Thoracic aorta (tissue), 2 donors: ENCODE results near the gene LPIN1. TPM values are rescaled to one million over a fixed set of nuclear protein-coding genes. Genes with fewer than 3 reads are reported as not detected.
"Not testable (repeated sequence)": the region's sequence is repeated elsewhere in the genome, so short reads cannot be mapped to it uniquely, and the experiment has no call there.

Experiments
- ATAC-seq: fragments of 150-250 bp; one replicate; pipeline ENCODE4 v1.8.0; 2017; ENCODE audit warnings: low read depth; ENCODE audit not compliant: insufficient number of reproducible peaks, low FRiP score
- DNase-seq: peaks from one replicate; pipeline ENCODE4 v3.0.0-alpha.2; 2020; ENCODE audit warnings: low spot score
- H3K27ac ChIP-seq, 2 donors: fragments of 200-600 bp; sonication (generic); 1 replicate in 1 of 2; 2 replicates in 1 of 2; pipeline ENCODE4 v1.5.1; 2016; ENCODE audit warnings: mild to moderate bottlenecking in 2 of 2, moderate library complexity in 2 of 2
- H3K27me3 ChIP-seq: fragments of 200-600 bp; sonication (generic); replicated peaks from 2 replicates; pipeline ENCODE4 v1.6.0; 2016; ENCODE audit warnings: mild to moderate bottlenecking; ENCODE audit not compliant: insufficient read depth
- H3K36me3 ChIP-seq: fragments of 200-600 bp; sonication (generic); one replicate; pipeline ENCODE4 v1.5.1; 2016
- H3K4me1 ChIP-seq, 2 donors: fragments of 200-600 bp; sonication (generic); 1 replicate in 1 of 2; 2 replicates in 1 of 2; pipeline versions ENCODE4 v1.5.1 to v1.6.0; 2016; ENCODE audit warnings: low read depth in 2 of 2, mild to moderate bottlenecking in 1 of 2; ENCODE audit not compliant: control insufficient read depth in 1 of 2
- H3K4me3 ChIP-seq: fragments of 200-600 bp; sonication (generic); 2 replicates; pipeline ENCODE4 v1.5.1; 2016; ENCODE audit warnings: mild to moderate bottlenecking
- H3K9me3 ChIP-seq: fragments of 200-600 bp; sonication (generic); 2 replicates; pipeline ENCODE4 v1.5.1; 2016
- total RNA-seq, 2 donors: library from RNA; depleted of rRNA; stranded (reverse); fragments of >200 nt; gene quantifications; one replicate each; pipeline versions ENCODE4 v1.1.0 to v1.2.3, GENCODE V29; 2016
- TF ChIP-seq, protein P1 (sequence below): fragments of 200-600 bp; sonication (generic); IDR thresholded peaks from one replicate; pipeline ENCODE4 v1.5.1; 2019; ENCODE audit warnings: antibody characterized with exemption

The LPIN1 gene
- total RNA-seq, 2 donors from 2014 or later = 24.5 to 55.8 TPM

DNA sequence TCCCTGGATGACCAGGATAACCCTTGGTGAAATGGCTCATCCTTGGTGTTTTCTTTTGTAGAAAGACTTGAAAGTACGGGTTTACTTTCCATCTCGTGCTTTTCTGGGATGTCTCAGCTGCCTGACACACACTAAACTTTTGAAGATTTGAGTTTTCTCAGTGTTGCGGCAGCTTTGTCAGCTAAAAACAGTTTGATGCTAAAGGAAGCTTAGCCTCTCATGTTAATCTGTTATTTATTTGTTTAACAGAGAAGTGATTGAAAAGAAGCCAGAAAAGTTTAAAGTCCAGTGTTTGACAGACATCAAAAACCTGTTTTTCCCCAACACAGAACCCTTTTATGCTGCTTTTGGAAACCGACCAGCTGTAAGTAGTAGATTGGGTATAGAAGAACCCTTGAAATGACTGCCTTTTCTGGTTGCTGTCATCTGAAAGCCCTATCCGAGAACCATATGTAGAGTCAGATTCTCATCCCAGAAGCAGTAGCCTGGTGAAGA, 72.8 kb downstream of the LPIN1 start:
- peaks cover 12% of the 10 kb centered on the region for H3K36me3 ChIP-seq
- no peak overlapping the region for H3K4me3 ChIP-seq
- no peak overlapping the region for H3K27ac ChIP-seq
- TF ChIP-seq, protein P1, sequence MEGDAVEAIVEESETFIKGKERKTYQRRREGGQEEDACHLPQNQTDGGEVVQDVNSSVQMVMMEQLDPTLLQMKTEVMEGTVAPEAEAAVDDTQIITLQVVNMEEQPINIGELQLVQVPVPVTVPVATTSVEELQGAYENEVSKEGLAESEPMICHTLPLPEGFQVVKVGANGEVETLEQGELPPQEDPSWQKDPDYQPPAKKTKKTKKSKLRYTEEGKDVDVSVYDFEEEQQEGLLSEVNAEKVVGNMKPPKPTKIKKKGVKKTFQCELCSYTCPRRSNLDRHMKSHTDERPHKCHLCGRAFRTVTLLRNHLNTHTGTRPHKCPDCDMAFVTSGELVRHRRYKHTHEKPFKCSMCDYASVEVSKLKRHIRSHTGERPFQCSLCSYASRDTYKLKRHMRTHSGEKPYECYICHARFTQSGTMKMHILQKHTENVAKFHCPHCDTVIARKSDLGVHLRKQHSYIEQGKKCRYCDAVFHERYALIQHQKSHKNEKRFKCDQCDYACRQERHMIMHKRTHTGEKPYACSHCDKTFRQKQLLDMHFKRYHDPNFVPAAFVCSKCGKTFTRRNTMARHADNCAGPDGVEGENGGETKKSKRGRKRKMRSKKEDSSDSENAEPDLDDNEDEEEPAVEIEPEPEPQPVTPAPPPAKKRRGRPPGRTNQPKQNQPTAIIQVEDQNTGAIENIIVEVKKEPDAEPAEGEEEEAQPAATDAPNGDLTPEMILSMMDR = no peak
- no peak for DNase-seq
- H3K4me1 ChIP-seq = no peaks in the 10 kb centered on the region
- no peak for ATAC-seq
- H3K27me3 ChIP-seq = no peaks in the 10 kb centered on the region
- H3K9me3 ChIP-seq = no peaks in the 10 kb centered on the region

DNA sequence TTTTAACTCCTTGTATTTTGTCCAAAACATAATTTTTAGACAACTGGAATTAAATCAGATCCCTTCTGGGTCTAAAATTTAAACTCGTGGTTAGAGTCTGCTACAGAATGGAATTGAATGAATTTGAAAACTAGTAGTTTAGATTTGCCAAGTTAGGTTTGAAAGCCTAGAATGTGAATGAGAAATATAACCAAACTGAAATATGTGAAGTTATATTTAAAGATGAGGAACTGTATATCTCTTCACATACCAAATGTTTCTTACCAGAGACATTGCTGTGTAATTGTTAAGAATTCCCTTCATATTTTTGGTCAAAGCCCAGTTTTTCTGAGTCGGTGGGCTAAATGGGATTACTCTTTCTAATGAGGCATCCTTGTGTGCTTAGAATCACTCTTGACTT, 74.2 kb downstream of the LPIN1 start:
- no peaks in the 10 kb centered on the region for H3K9me3 ChIP-seq
- H3K4me3 ChIP-seq = no peak overlapping the region
- ATAC-seq (no peak), DNase-seq (no peak)
- TF ChIP-seq, protein P1 = no peak
- peaks cover 4% of the 10 kb centered on the region for H3K36me3 ChIP-seq
- peaks cover 0 to 10% of the 10 kb centered on the region in 2 donors for H3K4me1 ChIP-seq
- H3K27ac ChIP-seq = no peak overlapping the region
- no peaks in the 10 kb centered on the region for H3K27me3 ChIP-seq

DNA sequence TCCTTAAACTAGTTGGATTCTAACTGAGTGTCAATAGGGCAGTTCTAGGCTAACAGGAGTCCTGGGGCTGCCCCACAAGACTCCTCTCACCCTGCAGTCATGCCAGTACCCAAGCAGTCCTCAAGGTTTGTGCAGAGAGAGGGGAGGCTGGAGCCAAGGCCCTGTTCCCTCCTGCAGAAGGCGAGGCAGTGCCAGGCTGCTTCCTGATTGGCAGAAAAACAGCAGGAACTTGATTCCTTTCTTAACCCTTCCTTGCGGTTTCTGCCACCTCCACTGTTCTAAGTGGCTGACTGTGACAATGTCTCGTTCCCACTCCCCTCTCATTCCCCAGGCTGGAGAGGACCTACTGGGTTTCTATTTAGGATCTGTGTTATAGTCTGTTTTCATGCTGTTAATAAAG, 75.3 kb downstream of the LPIN1 start:
- TF ChIP-seq, protein P1 = no peak
- H3K4me3 ChIP-seq = no peak overlapping the region
- H3K4me1 ChIP-seq = peaks cover 0 to 10% of the 10 kb centered on the region in 2 donors
- H3K9me3 ChIP-seq = no peaks in the 10 kb centered on the region
- DNase-seq (no peak), ATAC-seq (no peak)
- H3K36me3 ChIP-seq = no peaks in the 10 kb centered on the region
- H3K27ac ChIP-seq = no peak overlapping the region
- no peaks in the 10 kb centered on the region for H3K27me3 ChIP-seq

DNA sequence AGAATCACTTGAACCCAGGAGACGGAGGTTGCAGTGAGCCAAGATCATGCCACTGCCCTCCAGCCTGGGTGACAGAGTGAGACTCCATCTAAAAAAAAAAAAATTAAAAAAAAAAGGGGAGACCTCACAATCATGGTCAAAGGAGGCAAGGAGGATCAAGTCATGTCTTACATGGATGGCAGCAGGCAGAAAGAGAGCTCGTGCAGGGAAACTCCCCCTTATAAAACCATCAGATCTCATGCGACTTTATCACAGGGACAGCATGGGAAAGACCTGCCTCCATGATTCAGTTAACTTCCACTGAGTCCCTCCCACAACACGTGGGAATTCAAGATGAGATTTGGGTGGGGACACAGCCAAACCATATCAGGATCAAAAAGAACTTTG, 75.9 kb downstream of the LPIN1 start:
- not testable (repeated sequence) for H3K4me3 ChIP-seq, DNase-seq, H3K27ac ChIP-seq, ATAC-seq, H3K27me3 ChIP-seq, H3K9me3 ChIP-seq, H3K36me3 ChIP-seq
- H3K4me1 ChIP-seq = peaks cover 0 to 10% of the 10 kb centered on the region in 2 donors

DNA sequence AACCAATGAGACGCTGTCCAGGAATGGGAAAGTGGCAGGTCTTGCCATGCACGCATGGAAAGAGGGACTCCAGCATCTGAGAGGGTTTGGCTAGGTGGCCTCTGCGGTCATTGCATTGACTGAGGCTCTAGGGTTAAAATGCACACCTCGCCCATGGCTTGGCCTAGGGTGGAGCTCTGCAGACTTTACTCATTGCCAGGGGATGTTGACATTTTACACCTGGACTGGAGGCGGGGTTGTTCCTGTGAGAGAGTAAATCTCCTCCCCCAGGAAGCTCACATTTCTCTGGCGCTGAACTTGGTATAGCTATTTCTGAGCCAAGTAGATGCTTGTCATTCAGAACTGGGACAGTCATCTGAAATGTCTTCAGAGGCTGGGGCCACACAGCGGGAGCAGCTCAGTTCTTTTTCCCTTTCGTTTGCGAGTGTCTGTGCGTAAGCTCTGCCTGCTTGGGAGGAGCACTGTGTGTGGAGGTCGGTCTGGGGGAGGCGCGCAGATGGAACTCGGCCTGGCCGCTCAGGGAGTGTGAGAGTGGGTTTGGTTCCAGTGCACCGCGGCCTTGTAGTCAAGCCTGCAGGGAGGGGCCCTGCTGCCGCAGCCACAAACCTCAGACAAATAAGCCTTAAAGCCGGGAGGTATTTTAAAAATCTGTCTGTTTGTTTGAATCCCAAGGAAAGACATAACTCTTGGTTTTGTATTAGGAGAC, 76.5 kb downstream of the LPIN1 start:
- Histone ChIP-seq H3K27ac (no peak overlapping the region), H3K4me3 (no peak overlapping the region)

More for the DNA sequence above, 76.5 kb downstream of the LPIN1 start:
- Histone ChIP-seq H3K27me3 (no peaks in the 10 kb centered on the region), H3K9me3 (no peaks in the 10 kb centered on the region), H3K36me3 (no peaks in the 10 kb centered on the region), H3K4me1 (peaks cover 0 to 10% of the 10 kb centered on the region in 2 donors)
- TF ChIP-seq, protein P1 = no peak
- ATAC-seq = no peak
- DNase-seq = no peak
